ENCODE results near the gene FLOT2.
"Not testable (repeated sequence)": the region's sequence is repeated elsewhere in the genome, so short reads cannot be mapped to it uniquely, and the experiment has no call there.

FLOT2 gene

GRCh38 chr17:28895794-28896447 lies 1.6 kb downstream of the FLOT2 start:
- Histone ChIP-seq H3K4me1 (ENCODE audit: insufficient read depth, low read length) (peaks cover 8% of the 10 kb centered on the region), H3K9me3 (ENCODE audit: control insufficient read depth, insufficient read depth, low read length) (no peaks in the 10 kb centered on the region), H3K9ac (ENCODE audit: low read depth, low read length) (peak overlapping the region; percentile 99), H3K36me3 (ENCODE audit: insufficient read depth, low read length) (no peaks in the 10 kb centered on the region)

GRCh38 chr17:28893248-28894183 lies 4.0 kb downstream of the FLOT2 start:
- H3K4me1 ChIP-seq (ENCODE audit: insufficient read depth, low read length); H3K9ac ChIP-seq (ENCODE audit: low read depth, low read length): not testable (repeated sequence)

GRCh38 chr17:28892024-28892423 lies 5.5 kb downstream of the FLOT2 start:
- no peaks in the 10 kb centered on the region for H3K36me3 ChIP-seq (ENCODE audit: insufficient read depth, low read length)
- no peaks in the 10 kb centered on the region for H3K9me3 ChIP-seq (ENCODE audit: control insufficient read depth, insufficient read depth, low read length)
- no peak overlapping the region for H3K9ac ChIP-seq (ENCODE audit: low read depth, low read length)
- H3K4me1 ChIP-seq (ENCODE audit: insufficient read depth, low read length), result peaks cover 18% of the 10 kb centered on the region

More at GRCh38 chr17:28893248-28894183, 4.0 kb downstream of the FLOT2 start:
- not testable (repeated sequence) for H3K36me3 ChIP-seq (ENCODE audit: insufficient read depth, low read length); H3K9me3 ChIP-seq (ENCODE audit: control insufficient read depth, insufficient read depth, low read length)

GRCh38 chr17:28891201-28891600 lies 6.3 kb downstream of the FLOT2 start:
- no peaks in the 10 kb centered on the region for H3K9me3 ChIP-seq (ENCODE audit: control insufficient read depth, insufficient read depth, low read length)
- H3K4me1 ChIP-seq (ENCODE audit: insufficient read depth, low read length), result peaks cover 16% of the 10 kb centered on the region
- no peaks in the 10 kb centered on the region for H3K36me3 ChIP-seq (ENCODE audit: insufficient read depth, low read length)
- no peak overlapping the region for H3K9ac ChIP-seq (ENCODE audit: low read depth, low read length)

GRCh38 chr17:28889996-28890395 lies 7.5 kb downstream of the FLOT2 start:
- Histone ChIP-seq H3K9ac (ENCODE audit: low read depth, low read length) (no peak overlapping the region), H3K36me3 (ENCODE audit: insufficient read depth, low read length) (no peaks in the 10 kb centered on the region), H3K9me3 (ENCODE audit: control insufficient read depth, insufficient read depth, low read length) (no peaks in the 10 kb centered on the region), H3K4me1 (ENCODE audit: insufficient read depth, low read length) (peaks cover 11% of the 10 kb centered on the region)

GRCh38 chr17:28888832-28889231 lies 8.7 kb downstream of the FLOT2 start:
- peaks cover 11% of the 10 kb centered on the region for H3K4me1 ChIP-seq (ENCODE audit: insufficient read depth, low read length)
- H3K9ac ChIP-seq (ENCODE audit: low read depth, low read length), result no peak overlapping the region
- H3K9me3 ChIP-seq (ENCODE audit: control insufficient read depth, insufficient read depth, low read length), result no peaks in the 10 kb centered on the region
- H3K36me3 ChIP-seq (ENCODE audit: insufficient read depth, low read length), result no peaks in the 10 kb centered on the region

GRCh38 chr17:28887871-28888471 lies 9.6 kb downstream of the FLOT2 start:
- no peak overlapping the region for H3K9ac ChIP-seq (ENCODE audit: low read depth, low read length)
- H3K9me3 ChIP-seq (ENCODE audit: control insufficient read depth, insufficient read depth, low read length), result no peaks in the 10 kb centered on the region
- H3K36me3 ChIP-seq (ENCODE audit: insufficient read depth, low read length), result no peaks in the 10 kb centered on the region
- H3K4me1 ChIP-seq (ENCODE audit: insufficient read depth, low read length), result peaks cover 11% of the 10 kb centered on the region

GRCh38 chr17:28885951-28886350 lies 11.6 kb downstream of the FLOT2 start:
- peaks cover 7% of the 10 kb centered on the region for H3K36me3 ChIP-seq (ENCODE audit: insufficient read depth, low read length)

GRCh38 chr17:28885363-28885762 lies 12.2 kb downstream of the FLOT2 start:
- Histone ChIP-seq H3K9ac (ENCODE audit: low read depth, low read length) (no peak overlapping the region), H3K36me3 (ENCODE audit: insufficient read depth, low read length) (peaks cover 7% of the 10 kb centered on the region), H3K4me1 (ENCODE audit: insufficient read depth, low read length) (peaks cover 11% of the 10 kb centered on the region), H3K9me3 (ENCODE audit: control insufficient read depth, insufficient read depth, low read length) (no peaks in the 10 kb centered on the region)

More at GRCh38 chr17:28885951-28886350, 11.6 kb downstream of the FLOT2 start:
- Histone ChIP-seq H3K9ac (ENCODE audit: low read depth, low read length) (no peak overlapping the region), H3K9me3 (ENCODE audit: control insufficient read depth, insufficient read depth, low read length) (no peaks in the 10 kb centered on the region), H3K4me1 (ENCODE audit: insufficient read depth, low read length) (peaks cover 11% of the 10 kb centered on the region)

- H3K4me1 ChIP-seq (ENCODE audit: insufficient read depth, low read length), result peaks cover 11% of the 10 kb centered on the region
- no peaks in the 10 kb centered on the region for H3K9me3 ChIP-seq (ENCODE audit: control insufficient read depth, insufficient read depth, low read length)
- H3K9ac ChIP-seq (ENCODE audit: low read depth, low read length), result no peak overlapping the region
- peaks cover 7% of the 10 kb centered on the region for H3K36me3 ChIP-seq (ENCODE audit: insufficient read depth, low read length)
Measured at GRCh38 chr17:28883967-28884702, 13.4 kb downstream of the FLOT2 start.

GRCh38 chr17:28882154-28882895 lies 15.2 kb downstream of the FLOT2 start:
- H3K9me3 ChIP-seq (ENCODE audit: control insufficient read depth, insufficient read depth, low read length), result no peaks in the 10 kb centered on the region
- peaks cover 3% of the 10 kb centered on the region; the same call in 1 of the 2 replicates for H3K4me1 ChIP-seq (ENCODE audit: insufficient read depth, low read length)
- H3K36me3 ChIP-seq (ENCODE audit: insufficient read depth, low read length), result peaks cover 7% of the 10 kb centered on the region
- H3K9ac ChIP-seq (ENCODE audit: low read depth, low read length), result no peak overlapping the region

GRCh38 chr17:28881533-28882056 lies 15.9 kb downstream of the FLOT2 start:
- Histone ChIP-seq H3K9me3 (ENCODE audit: control insufficient read depth, insufficient read depth, low read length) (no peaks in the 10 kb centered on the region), H3K36me3 (ENCODE audit: insufficient read depth, low read length) (peaks cover 7% of the 10 kb centered on the region), H3K9ac (ENCODE audit: low read depth, low read length) (no peak overlapping the region), H3K4me1 (ENCODE audit: insufficient read depth, low read length) (no peaks in the 10 kb centered on the region)

- Histone ChIP-seq H3K4me1 (ENCODE audit: insufficient read depth, low read length) (no peaks in the 10 kb centered on the region), H3K9ac (ENCODE audit: low read depth, low read length) (no peak overlapping the region), H3K9me3 (ENCODE audit: control insufficient read depth, insufficient read depth, low read length) (no peaks in the 10 kb centered on the region), H3K36me3 (ENCODE audit: insufficient read depth, low read length) (peaks cover 7% of the 10 kb centered on the region)
Measured at GRCh38 chr17:28880572-28880945, 17.0 kb downstream of the FLOT2 start.

All from ES-I3 (cell line).